GM23248 (cell line): Measurements from ENCODE around the gene NPR2.

Source experiments
- EZH2 ChIP-seq: fragments of 200-600 bp; sonication (generic); IDR thresholded peaks from 2 replicates; pipeline ENCODE4 v1.6.1; 2018; ENCODE audit warnings: antibody characterized with exemption, mild to moderate bottlenecking; ENCODE audit not compliant: insufficient read depth, poor library complexity, severe bottlenecking
- EZH2phosphoT487 ChIP-seq: fragments of 200-600 bp; sonication (generic); IDR thresholded peaks from 2 replicates; pipeline ENCODE4 v1.6.1; 2018; ENCODE audit warnings: antibody characterized with exemption, moderate library complexity, mild to moderate bottlenecking, low read depth; ENCODE audit not compliant: insufficient read depth

DNA sequence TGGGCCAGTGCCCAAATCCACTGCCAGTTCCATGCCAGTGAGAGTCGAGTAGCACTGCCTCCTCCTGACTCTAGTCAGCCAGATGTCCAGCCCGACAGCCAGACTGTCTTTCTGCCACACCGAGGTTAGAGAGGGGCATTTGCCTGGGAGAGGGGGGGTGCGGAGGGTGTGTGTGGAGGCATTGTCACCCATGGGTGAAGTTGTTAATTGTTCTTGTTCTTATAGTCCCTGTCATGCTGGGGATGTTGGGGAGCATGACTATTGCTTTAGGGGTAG, 41.2 kb upstream of the NPR2 start:
- no peak for TF ChIP-seq EZH2
- TF ChIP-seq EZH2phosphoT487: no peak
